Measurements from ENCODE around the gene MSRB1.
A peak's percentile ranks its signal among the peaks of the same experiment; 100 is the strongest.

The MSRB1 gene

DNA sequence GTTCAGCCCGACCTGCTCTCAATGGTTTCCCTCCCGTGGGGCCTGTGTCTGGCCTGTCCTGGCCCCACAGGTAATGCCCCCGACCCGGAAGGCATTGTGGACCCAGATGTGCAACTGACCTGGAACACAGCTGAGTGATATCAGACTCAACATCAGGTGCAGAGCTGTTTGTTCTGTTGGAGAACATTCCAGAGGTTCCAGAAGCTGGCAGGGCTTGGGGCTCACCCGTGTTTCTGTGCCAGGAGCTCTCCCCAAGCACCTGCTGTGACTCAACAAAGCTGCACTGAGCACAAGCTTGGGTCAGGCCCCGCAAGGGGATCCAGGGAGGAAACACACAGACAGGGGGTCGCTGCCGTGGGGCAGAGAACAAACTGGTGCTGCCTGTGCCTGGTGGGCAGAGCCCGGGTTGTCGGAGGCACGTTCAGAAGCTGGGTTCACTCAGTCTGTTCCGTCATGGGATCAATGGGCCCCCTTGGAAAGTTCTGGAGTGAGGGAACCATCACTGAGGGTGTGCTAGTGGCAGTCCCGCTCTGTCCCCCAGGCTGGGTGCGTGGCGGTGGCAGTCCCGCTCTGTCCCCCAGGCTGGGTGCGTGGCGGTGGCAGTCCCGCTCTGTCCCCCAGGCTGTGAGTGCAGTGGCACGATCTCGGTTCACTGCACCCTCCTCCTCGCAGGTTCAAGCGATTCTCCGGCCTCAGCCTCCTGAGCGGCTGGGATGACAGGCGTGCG, 46.9 kb downstream of the MSRB1 start:
- peak; percentile 5 for DNase-seq (ENCODE audit: low spot score)

DNA sequence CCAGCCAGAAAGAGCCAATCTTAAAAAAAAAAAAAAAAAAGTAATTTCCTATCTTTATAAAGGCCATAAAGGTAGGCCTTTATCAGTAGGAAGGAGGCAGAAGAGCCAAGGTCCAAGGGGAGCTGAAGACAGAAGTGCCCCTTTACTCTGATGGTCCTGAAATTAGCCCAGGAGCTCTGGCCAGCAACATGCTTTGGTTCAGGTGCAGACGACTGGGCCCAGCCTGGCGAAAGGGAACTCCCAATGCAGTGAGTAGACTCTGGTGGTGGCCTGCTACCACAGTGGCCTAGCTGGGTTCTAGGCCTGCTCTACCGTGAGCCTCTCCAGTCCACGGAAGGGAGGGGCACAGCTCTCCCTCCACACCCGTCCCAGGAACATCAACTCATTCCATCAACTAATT, 47.9 kb downstream of the MSRB1 start:
- DNase-seq (ENCODE audit: low spot score), result peak; percentile 5

DNA sequence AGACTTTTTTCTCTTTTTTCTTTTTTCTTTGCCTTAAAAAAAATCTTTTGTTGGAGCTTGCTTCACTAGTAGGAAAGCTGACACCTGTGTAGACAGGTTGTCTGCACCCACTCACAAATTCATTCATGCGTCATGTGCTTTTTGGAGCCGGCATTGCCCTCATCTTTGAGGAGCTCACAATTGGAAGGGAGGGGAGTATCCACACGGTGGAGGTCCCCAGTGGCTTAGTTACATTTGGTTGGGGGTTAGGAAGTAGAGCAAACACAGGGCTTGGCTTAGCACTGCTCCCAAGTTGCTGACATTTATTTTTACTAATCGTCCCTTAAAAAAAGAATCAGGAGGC, 52.3 kb downstream of the MSRB1 start:
- DNase-seq (ENCODE audit: low spot score), result peak; percentile 19

DNA sequence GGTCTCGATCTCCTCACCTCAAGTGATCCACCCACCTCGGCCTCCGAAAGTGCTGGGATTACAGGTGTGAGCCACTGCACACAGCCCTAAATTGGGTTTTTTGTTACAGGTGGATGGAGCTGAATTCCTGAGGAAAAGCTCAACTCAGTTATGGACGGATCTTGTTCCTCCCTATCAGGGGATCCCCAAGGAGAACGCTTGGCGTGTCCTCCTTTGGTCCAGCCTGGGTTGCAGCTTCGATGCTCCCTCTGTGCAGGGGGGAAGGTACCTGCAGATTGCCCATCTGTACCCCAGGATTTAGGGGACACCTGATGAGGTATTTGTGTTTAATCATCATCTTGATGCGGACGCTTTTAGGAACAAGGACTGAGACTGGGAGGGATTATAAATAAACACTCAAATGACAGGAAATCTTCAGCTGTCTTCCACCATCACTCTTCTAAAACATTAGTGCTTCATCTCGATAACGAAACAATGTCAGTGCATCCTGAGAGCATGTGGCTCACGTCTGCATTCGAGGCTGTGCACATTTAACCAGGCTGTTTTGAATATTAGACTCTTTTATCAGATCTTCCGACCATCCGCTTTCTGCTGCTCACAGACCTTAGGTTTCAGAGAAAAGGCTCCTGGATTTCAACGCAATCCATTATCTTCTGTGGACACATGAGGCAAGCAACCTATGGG, 52.8 kb downstream of the MSRB1 start:
- no peak for DNase-seq (ENCODE audit: low spot score)
